ENCODE data around the gene NARF.

Gene NARF

DNA sequence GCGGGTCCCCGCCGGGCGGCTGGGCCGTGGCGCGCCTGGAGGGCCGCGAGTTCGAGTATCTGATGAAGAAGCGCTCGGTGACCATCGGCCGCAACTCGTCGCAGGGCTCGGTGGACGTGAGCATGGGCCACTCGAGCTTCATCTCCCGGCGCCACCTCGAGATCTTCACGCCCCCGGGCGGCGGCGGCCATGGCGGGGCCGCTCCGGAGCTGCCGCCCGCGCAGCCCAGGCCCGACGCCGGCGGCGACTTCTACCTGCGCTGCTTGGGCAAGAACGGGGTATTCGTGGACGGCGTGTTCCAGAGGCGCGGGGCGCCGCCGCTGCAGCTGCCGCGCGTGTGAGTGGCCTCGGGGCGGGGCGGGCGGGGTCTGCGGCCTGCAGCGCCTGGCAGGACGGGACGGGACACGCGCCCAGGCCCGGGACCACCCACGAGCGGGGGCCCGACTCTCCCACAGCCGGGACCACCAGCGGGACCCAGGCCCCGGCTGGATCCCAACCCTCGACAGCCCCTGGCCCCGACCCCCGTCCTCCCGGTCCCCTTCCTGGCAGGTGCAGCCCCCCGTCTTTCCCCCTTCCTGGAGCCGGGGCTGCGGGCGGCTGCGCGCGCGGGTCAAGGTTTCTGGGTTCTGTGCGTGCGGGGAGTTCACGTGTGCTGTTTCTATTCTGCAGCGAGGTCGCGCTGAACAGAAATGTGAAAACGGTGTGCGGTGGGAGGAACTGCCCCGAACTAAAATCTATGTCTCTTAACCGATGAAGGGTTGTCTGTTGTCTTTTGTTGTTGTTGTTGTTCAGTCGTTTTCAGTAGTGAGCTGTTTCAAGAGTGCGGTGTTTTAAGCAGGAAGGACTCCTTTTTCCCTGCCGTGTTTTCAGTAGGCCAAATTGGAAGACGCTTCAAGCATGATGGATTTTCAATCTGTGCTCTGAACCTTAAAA lies 61.7 kb downstream of the NARF start:
- no peak for TF ChIP-seq CTCF (IDR thresholded peaks at IDR 0.05; ENCODE audit: borderline replicate concordance, insufficient read depth, low read depth, low read length)
- H3K4me3 ChIP-seq (ENCODE audit: low read depth, low read length): peak overlapping the region; percentile 73

GRCh38 chr17:82524540-82524939 lies 66.0 kb downstream of the NARF start:
- TF ChIP-seq CTCF (IDR thresholded peaks at IDR 0.05; ENCODE audit: borderline replicate concordance, insufficient read depth, low read depth, low read length): no peak
- no peak overlapping the region for H3K4me3 ChIP-seq (ENCODE audit: low read depth, low read length)

DNA sequence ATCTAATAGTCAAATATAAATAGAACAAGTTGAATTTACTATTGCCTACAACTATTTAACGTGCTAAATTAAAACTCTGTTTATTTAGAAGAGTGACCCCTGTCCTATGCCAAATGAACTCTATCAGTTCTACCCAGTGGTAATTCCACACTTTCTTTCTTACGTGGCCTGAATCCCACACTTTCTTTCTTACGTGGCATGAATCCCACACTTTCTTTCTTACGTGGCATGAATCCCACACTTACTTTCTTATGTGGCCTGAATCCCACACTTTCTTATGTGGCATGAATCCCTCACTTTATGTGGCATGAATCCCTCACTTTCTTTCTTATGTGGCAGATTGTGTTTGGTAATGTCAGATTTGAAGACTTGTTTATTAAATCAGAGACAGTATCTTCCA lies 67.2 kb downstream of the NARF start:
- no peak overlapping the region for H3K4me3 ChIP-seq (ENCODE audit: low read depth, low read length)
- TF ChIP-seq CTCF (IDR thresholded peaks at IDR 0.05; ENCODE audit: borderline replicate concordance, insufficient read depth, low read depth, low read length): no peak

DNA sequence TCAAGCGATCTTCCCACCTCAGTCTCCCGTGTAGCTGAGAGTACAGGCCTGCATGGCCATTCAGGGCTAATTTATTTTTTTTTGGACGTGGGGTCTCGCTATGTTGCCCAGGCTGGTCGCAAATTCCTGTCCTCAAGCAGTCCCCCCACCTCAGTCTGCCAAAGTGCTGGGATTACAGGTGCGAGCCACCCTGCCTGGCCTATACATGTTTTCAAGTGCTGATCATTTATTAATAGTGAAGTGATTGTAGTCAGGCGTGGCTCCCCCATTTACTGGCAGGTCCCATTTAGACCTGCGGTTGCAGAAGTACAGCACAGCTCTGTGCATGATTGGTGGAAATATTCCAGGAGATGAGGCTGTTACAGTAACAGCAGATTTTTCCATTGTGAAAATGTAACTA lies 69.4 kb downstream of the NARF start:
- no peak for TF ChIP-seq CTCF (IDR thresholded peaks at IDR 0.05; ENCODE audit: borderline replicate concordance, insufficient read depth, low read depth, low read length)
- H3K4me3 ChIP-seq (ENCODE audit: low read depth, low read length): no peak overlapping the region

- no peak overlapping the region for H3K4me3 ChIP-seq (ENCODE audit: low read depth, low read length)
- peak; percentile 3; the same call in 1 of the 2 replicates for TF ChIP-seq CTCF (IDR thresholded peaks at IDR 0.05; ENCODE audit: borderline replicate concordance, insufficient read depth, low read depth, low read length)
Measured at GRCh38 chr17:82528484-82529265, 70.1 kb downstream of the NARF start.

DNA sequence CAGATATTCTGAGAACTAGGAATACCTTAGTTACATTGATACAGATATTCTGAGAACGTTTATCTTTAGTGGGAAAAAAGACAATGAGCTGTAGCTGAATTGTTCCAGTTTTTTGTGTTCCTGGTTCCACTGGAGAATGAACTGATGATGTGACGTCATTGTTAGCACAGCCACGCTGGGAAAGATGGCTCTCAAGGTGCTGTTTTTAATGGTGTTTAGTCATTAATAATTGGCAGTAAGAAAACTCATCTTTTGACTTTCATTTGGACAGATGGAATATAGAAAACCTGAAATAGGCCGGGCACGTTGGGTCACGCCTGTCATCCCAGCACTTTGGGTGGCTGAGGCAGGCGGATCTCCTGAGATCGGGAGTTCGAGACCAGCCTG lies 71.4 kb downstream of the NARF start:
- TF ChIP-seq CTCF (IDR thresholded peaks at IDR 0.05; ENCODE audit: borderline replicate concordance, insufficient read depth, low read depth, low read length): no peak
- no peak overlapping the region for H3K4me3 ChIP-seq (ENCODE audit: low read depth, low read length)

Measured in GM12875 (cell line).